ENCODE results near the gene CASQ2. TPM values are rescaled to one million over a fixed set of nuclear protein-coding genes. Genes with fewer than 3 reads are reported as not detected.
A peak's percentile ranks its signal among the peaks of the same experiment; 100 is the strongest.

Gene CASQ2
- polyA plus RNA-seq, 3 donors, result not detected

DNA sequence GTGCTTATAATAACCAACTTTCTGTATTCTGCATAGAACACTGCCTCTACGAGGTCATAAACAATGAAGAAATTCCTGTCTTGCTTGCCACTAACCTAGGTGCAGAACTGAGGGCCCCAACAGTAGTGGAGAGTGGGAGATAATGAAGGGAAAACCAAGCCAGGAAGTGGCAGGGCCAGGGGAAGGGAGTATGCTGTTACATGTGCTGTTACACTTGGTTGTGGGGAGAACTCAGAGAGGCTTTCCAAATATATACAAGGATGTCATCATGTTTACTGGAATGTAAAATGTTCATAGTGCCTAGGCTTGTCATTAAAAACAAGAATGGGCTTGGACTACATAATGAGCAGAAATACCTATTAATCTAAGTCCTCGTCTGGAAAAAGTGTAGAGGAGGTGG is 41.3 kb upstream of the CASQ2 start:
- Histone ChIP-seq H3K36me3 (replicated peaks in 1 of 2; ENCODE audit: control insufficient read depth in 1 of 2, insufficient read depth in 2 of 2, low read length in 2 of 2) (no peaks in the 10 kb centered on the region), H3K27me3 (ENCODE audit: control insufficient read depth in 2 of 2, insufficient read depth in 2 of 2, low read length in 2 of 2) (no peaks in the 10 kb centered on the region), H4K20me1 (ENCODE audit: insufficient read depth, low read length) (no peaks in the 10 kb centered on the region), H3K79me2 (ENCODE audit: insufficient read depth, low read length) (no peaks in the 10 kb centered on the region), H3K4me2 (replicated peaks; ENCODE audit: extremely low read depth, low read length, poor library complexity, severe bottlenecking) (no peak overlapping the region), H3K4me1 (ENCODE audit: control insufficient read depth in 1 of 2, insufficient read depth in 2 of 2, low read length in 2 of 2) (peaks cover 25 to 29% of the 10 kb centered on the region in 2 donors), H3K9me3 (replicated peaks in 1 of 2; ENCODE audit: control insufficient read depth in 1 of 2, insufficient read depth in 1 of 2, low read length in 2 of 2) (no peaks in the 10 kb centered on the region), H2AFZ (ENCODE audit: insufficient read depth, low read depth, low read length, poor library complexity, severe bottlenecking) (no peak overlapping the region), H3K27ac (ENCODE audit: low read depth in 1 of 2, low read length in 2 of 2) (no peak overlapping the region), H3K9ac (ENCODE audit: insufficient read depth, low read length, poor library complexity, severe bottlenecking) (no peak overlapping the region), H3K4me3 (replicated peaks in 1 of 3; ENCODE audit: low read depth in 2 of 3, low read length in 3 of 3) (no peak overlapping the region)
- Mint-ChIP-seq H3K4me3 (no peak overlapping the region), H3K27me3 (ENCODE audit: low read depth in 3 of 3) (peaks cover 0 to 5% (median 3%) of the 10 kb centered on the region in 3 donors), H3K36me3 (no peaks in the 10 kb centered on the region), H3K27ac (no peak overlapping the region), H3K9me3 (no peaks in the 10 kb centered on the region), H3K4me1 (peaks cover 29% of the 10 kb centered on the region)
- DNase-seq, result no peak
- intact Hi-C loops (cut with micrococcal nuclease), result loop anchor here (5.0 to 10.0 kb wide), 3 partner anchors 67 to 175 kb away; no protein-coding TSS in a partner anchor
- no CpG with 5 or more reads among the region's 2 CpGs for WGBS (ENCODE audit: insufficient coverage)
- TF ChIP-seq CTCF (IDR thresholded peaks at IDR 0.05), result no peak

DNA sequence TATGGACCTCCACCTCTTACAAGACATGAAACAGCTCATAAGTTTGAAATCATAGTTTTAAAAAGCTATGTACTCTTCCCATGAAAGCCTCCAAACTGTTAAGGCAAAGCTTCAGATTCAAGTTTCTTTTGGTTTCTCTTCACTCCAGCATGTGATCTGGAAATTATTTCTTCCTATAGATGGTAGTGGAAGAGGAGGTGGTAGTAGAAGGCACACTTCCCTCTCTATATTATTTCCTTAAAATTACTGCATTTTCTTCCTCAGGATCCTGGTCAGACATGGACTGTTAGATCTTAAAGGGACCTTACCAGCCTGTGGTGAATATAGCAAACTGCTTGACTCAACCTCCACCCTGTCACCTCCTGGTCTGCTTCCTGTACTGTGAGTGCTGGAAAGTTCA is 40.6 kb upstream of the CASQ2 start:
- no peaks in the 10 kb centered on the region for H3K36me3 ChIP-seq (replicated peaks in 1 of 2; ENCODE audit: control insufficient read depth in 1 of 2, insufficient read depth in 2 of 2, low read length in 2 of 2)
- intact Hi-C loops (cut with micrococcal nuclease), result loop anchor here (5.0 to 10.0 kb wide), 3 partner anchors 68 to 176 kb away; no protein-coding TSS in a partner anchor
- Mint-ChIP-seq H3K27me3 (ENCODE audit: low read depth in 3 of 3) (peaks cover 0 to 6% (median 3%) of the 10 kb centered on the region in 3 donors), H3K9me3 (no peaks in the 10 kb centered on the region), H3K27ac (peak overlapping the region in 1 of 7 donors; percentile 17), H3K36me3 (no peaks in the 10 kb centered on the region), H3K4me1 (peaks cover 26% of the 10 kb centered on the region), H3K4me3 (no peak overlapping the region)
- H3K9ac ChIP-seq (ENCODE audit: insufficient read depth, low read length, poor library complexity, severe bottlenecking), result no peak overlapping the region
- no peak overlapping the region for H3K27ac ChIP-seq (ENCODE audit: low read depth in 1 of 2, low read length in 2 of 2)
- no peak overlapping the region for H2AFZ ChIP-seq (ENCODE audit: insufficient read depth, low read depth, low read length, poor library complexity, severe bottlenecking)
- H3K4me3 ChIP-seq (replicated peaks in 1 of 3; ENCODE audit: low read depth in 2 of 3, low read length in 3 of 3), result no peak overlapping the region
- peaks cover 22 to 27% of the 10 kb centered on the region in 2 donors for H3K4me1 ChIP-seq (ENCODE audit: control insufficient read depth in 1 of 2, insufficient read depth in 2 of 2, low read length in 2 of 2)
- TF ChIP-seq CTCF (IDR thresholded peaks at IDR 0.05), result no peak
- no peaks in the 10 kb centered on the region for H3K9me3 ChIP-seq (replicated peaks in 1 of 2; ENCODE audit: control insufficient read depth in 1 of 2, insufficient read depth in 1 of 2, low read length in 2 of 2)
- H3K79me2 ChIP-seq (ENCODE audit: insufficient read depth, low read length), result no peaks in the 10 kb centered on the region
- H4K20me1 ChIP-seq (ENCODE audit: insufficient read depth, low read length), result no peaks in the 10 kb centered on the region
- no peak for DNase-seq
- H3K4me2 ChIP-seq (replicated peaks; ENCODE audit: extremely low read depth, low read length, poor library complexity, severe bottlenecking), result no peak overlapping the region
- no peaks in the 10 kb centered on the region for H3K27me3 ChIP-seq (ENCODE audit: control insufficient read depth in 2 of 2, insufficient read depth in 2 of 2, low read length in 2 of 2)
